Measurements from ENCODE around the gene NLN.

DNA sequence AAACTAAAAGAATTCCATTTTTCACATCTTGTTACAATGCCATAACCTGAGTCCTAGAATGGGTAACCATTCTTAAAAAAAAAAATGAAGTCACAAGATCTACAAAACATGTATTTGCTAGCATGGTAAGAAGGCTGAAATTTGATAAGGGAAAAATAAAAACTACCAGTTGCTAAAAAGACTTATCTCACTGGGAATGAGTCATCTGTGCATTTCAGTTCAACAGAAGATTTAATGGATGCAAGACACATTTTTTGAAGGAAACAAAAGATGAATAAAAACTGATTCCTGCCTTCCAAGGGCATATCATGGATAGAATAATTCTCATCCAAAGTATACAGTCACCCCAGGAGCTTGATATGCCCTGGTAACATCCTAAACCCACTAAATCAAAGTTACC is 47.3 kb upstream of the NLN start:
- TF ChIP-seq, protein P1, sequence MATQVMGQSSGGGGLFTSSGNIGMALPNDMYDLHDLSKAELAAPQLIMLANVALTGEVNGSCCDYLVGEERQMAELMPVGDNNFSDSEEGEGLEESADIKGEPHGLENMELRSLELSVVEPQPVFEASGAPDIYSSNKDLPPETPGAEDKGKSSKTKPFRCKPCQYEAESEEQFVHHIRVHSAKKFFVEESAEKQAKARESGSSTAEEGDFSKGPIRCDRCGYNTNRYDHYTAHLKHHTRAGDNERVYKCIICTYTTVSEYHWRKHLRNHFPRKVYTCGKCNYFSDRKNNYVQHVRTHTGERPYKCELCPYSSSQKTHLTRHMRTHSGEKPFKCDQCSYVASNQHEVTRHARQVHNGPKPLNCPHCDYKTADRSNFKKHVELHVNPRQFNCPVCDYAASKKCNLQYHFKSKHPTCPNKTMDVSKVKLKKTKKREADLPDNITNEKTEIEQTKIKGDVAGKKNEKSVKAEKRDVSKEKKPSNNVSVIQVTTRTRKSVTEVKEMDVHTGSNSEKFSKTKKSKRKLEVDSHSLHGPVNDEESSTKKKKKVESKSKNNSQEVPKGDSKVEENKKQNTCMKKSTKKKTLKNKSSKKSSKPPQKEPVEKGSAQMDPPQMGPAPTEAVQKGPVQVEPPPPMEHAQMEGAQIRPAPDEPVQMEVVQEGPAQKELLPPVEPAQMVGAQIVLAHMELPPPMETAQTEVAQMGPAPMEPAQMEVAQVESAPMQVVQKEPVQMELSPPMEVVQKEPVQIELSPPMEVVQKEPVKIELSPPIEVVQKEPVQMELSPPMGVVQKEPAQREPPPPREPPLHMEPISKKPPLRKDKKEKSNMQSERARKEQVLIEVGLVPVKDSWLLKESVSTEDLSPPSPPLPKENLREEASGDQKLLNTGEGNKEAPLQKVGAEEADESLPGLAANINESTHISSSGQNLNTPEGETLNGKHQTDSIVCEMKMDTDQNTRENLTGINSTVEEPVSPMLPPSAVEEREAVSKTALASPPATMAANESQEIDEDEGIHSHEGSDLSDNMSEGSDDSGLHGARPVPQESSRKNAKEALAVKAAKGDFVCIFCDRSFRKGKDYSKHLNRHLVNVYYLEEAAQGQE (tag by site-specific recombination; IDR thresholded peaks at IDR 0.05), result no peak
- TF ChIP-seq, protein P2, sequence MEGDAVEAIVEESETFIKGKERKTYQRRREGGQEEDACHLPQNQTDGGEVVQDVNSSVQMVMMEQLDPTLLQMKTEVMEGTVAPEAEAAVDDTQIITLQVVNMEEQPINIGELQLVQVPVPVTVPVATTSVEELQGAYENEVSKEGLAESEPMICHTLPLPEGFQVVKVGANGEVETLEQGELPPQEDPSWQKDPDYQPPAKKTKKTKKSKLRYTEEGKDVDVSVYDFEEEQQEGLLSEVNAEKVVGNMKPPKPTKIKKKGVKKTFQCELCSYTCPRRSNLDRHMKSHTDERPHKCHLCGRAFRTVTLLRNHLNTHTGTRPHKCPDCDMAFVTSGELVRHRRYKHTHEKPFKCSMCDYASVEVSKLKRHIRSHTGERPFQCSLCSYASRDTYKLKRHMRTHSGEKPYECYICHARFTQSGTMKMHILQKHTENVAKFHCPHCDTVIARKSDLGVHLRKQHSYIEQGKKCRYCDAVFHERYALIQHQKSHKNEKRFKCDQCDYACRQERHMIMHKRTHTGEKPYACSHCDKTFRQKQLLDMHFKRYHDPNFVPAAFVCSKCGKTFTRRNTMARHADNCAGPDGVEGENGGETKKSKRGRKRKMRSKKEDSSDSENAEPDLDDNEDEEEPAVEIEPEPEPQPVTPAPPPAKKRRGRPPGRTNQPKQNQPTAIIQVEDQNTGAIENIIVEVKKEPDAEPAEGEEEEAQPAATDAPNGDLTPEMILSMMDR (tag by site-specific recombination; IDR thresholded peaks at IDR 0.05), result no peak
- no peak for TF ChIP-seq TRIM28 (IDR thresholded peaks at IDR 0.05; ENCODE audit: borderline replicate concordance, low read length)
- TF ChIP-seq ZNF549 (tag by site-specific recombination; IDR thresholded peaks at IDR 0.05), result no peak
- TF ChIP-seq, protein P3, sequence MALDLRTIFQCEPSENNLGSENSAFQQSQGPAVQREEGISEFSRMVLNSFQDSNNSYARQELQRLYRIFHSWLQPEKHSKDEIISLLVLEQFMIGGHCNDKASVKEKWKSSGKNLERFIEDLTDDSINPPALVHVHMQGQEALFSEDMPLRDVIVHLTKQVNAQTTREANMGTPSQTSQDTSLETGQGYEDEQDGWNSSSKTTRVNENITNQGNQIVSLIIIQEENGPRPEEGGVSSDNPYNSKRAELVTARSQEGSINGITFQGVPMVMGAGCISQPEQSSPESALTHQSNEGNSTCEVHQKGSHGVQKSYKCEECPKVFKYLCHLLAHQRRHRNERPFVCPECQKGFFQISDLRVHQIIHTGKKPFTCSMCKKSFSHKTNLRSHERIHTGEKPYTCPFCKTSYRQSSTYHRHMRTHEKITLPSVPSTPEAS (tag by site-specific recombination; IDR thresholded peaks at IDR 0.05), result no peak
- TF ChIP-seq ZNF23 (tag by site-specific recombination; IDR thresholded peaks at IDR 0.05; ENCODE audit: borderline replicate concordance), result no peak
- TF ChIP-seq RBAK (tag by site-specific recombination; IDR thresholded peaks at IDR 0.05), result no peak
